Epithelial cell of esophagus (primary cell): ENCODE measurements around the gene SLC35F4.

Experiments
- DNase-seq: peaks from one replicate; pipeline ENCODE4 v3.0.0; 2010; ENCODE audit warnings: low read depth
- H3K4me3 ChIP-seq: 2 replicates; pipeline ENCODE4 v1.5.1; 2011; ENCODE audit warnings: mild to moderate bottlenecking, low read length, control low read depth
- TF ChIP-seq, protein P1 (sequence below): IDR thresholded peaks from 2 replicates; pipeline ENCODE4 v1.5.1; 2011; ENCODE audit warnings: low read depth, mild to moderate bottlenecking, low read length, control low read depth, inconsistent platforms; ENCODE audit not compliant: insufficient read depth; ENCODE audit errors: missing control alignments

The SLC35F4 gene

DNA sequence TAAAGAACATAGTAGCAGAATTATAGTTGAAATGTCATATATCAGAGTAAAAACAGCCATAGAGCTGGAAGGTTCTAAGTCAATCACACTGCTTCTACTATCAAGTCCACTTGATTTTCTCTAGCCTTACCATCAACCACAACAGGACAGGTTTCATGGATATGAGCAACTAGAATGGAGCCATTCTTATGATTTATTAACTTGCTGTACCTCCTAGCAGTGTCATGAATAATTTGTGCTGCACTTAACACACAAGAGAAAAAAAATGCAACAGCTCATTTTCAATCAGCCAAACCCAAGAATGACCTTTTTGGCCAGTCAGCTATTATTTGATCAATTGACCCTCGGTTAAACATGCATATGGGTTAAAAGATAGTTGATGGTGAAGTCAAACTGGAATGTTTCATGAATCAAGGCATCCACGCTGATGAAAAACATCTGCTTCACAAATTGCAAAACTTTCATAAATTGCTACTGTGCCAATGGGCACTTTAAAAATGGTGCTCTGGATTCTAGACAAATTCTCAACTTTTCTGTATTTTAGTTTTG, 316.8 kb downstream of the SLC35F4 start:
- TF ChIP-seq, protein P1, sequence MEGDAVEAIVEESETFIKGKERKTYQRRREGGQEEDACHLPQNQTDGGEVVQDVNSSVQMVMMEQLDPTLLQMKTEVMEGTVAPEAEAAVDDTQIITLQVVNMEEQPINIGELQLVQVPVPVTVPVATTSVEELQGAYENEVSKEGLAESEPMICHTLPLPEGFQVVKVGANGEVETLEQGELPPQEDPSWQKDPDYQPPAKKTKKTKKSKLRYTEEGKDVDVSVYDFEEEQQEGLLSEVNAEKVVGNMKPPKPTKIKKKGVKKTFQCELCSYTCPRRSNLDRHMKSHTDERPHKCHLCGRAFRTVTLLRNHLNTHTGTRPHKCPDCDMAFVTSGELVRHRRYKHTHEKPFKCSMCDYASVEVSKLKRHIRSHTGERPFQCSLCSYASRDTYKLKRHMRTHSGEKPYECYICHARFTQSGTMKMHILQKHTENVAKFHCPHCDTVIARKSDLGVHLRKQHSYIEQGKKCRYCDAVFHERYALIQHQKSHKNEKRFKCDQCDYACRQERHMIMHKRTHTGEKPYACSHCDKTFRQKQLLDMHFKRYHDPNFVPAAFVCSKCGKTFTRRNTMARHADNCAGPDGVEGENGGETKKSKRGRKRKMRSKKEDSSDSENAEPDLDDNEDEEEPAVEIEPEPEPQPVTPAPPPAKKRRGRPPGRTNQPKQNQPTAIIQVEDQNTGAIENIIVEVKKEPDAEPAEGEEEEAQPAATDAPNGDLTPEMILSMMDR: no peak
- no peak for DNase-seq
- no peak overlapping the region for H3K4me3 ChIP-seq

DNA sequence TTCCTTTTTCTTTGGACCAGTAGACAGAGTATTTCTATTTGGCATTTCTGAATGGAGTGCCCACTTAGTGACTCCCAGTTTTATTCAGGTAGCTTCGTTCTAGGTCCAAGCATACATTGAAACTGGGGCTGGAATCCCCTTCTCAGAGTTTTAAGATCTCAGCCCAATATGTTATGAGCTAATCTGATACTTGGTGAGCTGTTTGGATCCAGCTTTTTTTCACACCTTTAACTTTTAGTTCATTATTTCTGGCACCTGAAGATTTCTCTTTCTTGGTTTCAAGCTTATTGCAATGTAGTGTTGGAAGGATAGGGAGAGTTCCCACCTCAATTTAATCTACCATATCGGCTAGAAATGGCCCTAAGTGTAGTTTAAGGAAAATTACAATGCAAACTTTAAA, 318.8 kb downstream of the SLC35F4 start:
- H3K4me3 ChIP-seq: no peak overlapping the region
- no peak for DNase-seq

DNA sequence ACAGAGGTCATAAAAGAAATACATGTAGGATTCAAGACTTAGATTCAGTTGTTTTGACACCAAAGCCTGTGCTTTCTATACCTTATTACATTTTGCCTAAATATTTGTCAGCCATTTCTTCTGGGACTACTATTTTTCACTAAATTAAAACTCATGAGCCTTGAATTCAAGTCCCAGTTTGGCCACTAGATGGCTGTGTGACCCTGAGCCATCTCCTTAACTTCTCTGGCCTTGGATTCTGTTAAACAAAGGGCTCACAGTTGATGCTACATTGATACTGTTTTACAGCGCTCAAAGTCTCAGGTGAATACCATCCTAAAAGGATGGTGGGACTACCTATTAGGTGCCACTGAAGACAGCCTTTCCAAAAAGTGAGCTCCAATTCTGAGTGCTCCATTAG, 332.7 kb downstream of the SLC35F4 start:
- TF ChIP-seq, protein P1: peak; percentile 32
- H3K4me3 ChIP-seq: no peak overlapping the region
- DNase-seq: peak; percentile 25

More for the DNA sequence above, 318.8 kb downstream of the SLC35F4 start:
- TF ChIP-seq, protein P1: no peak

DNA sequence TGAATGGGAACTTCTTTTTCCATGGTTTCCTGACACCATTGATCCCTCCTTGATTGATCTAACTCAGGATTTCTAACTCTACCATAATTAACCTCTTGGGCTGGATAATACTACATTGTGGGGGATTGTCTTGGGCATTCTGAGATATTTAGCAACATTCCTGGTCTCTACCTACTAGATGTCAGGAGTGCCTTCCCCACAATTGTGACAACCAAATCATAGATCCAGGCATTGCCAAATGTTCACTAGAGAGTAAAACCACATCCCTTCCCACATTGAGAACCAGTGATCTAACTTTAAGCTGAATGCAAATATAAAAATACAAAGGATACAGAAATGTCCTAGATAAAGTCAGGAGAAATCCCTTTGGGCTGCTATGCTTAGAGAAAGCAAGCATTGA, 335.3 kb downstream of the SLC35F4 start:
- TF ChIP-seq, protein P1: no peak
- DNase-seq: no peak

DNA sequence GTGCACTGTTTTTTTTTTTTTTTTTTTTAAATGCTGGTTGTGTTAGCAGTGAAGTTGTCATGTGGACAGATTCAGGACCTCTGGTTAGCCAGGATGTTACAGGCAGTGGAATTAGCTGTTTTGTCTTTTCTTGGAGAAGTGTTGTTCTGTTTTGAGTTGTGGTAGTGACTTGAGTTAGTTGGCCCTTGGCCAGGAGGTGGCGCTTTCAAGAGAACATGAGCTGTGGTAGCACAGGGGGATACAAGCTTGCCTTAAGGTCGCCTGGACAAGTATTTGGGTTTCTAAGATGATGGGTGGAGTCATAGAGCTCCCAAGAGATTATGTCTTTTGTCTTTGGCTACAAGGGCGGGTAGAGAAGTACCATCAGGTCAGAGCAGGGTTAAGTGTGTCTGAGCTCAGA, 338.9 kb downstream of the SLC35F4 start:
- no peak overlapping the region for H3K4me3 ChIP-seq
- DNase-seq: peak; percentile 4
- TF ChIP-seq, protein P1: no peak

More for the DNA sequence above, 335.3 kb downstream of the SLC35F4 start:
- no peak overlapping the region for H3K4me3 ChIP-seq

DNA sequence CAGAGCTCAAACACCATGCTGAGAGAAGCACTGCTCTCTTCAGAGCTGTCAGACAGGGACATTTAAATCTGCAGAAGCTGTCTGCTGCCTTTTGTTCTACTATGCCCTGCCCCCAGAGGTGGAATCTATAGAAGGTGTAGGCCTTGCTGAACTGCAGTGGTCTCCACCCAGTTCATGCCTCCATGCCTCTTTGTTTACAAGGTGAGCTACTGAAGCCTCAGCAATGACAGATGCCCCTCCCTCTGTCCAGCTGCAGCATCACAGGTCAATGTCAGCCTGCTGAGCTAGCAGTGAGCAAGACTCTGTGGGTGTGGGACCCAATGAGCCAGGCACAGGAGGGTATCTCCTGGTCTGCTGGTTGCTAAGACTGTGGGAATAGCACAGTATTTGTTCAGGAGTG, 346.8 kb downstream of the SLC35F4 start:
- TF ChIP-seq, protein P1: no peak
- no peak for DNase-seq

More for the DNA sequence above, 346.8 kb downstream of the SLC35F4 start:
- H3K4me3 ChIP-seq: no peak overlapping the region
